Fibroblast of the aortic adventitia (primary cell): ENCODE results near the gene TMEM115. TPM values are rescaled to one million over a fixed set of nuclear protein-coding genes. Genes with fewer than 3 reads are reported as not detected.

Experiments
- DNase-seq: peaks from one replicate; pipeline ENCODE4 v3.0.0-alpha.2; 2010; ENCODE audit warnings: low read depth
- H3K4me3 ChIP-seq: 2 replicates; pipeline ENCODE4 v1.5.1; 2011; ENCODE audit warnings: low read depth, mild to moderate bottlenecking, control low read depth, low read length, moderate library complexity
- total RNA-seq: library from RNA; depleted of rRNA; stranded (reverse); fragments of >200 nt; gene quantifications from 2 replicates; pipeline ENCODE4 v1.2.3, GENCODE V29; 2012; ENCODE audit warnings: low replicate concordance
- TF ChIP-seq, protein P1 (sequence below): IDR thresholded peaks from 2 replicates; pipeline ENCODE4 v1.5.1; 2011; ENCODE audit warnings: mild to moderate bottlenecking, low read length, control low read depth, inconsistent platforms; ENCODE audit not compliant: insufficient read depth

The TMEM115 gene
- total RNA-seq, 1 donor: 47.9 TPM

DNA sequence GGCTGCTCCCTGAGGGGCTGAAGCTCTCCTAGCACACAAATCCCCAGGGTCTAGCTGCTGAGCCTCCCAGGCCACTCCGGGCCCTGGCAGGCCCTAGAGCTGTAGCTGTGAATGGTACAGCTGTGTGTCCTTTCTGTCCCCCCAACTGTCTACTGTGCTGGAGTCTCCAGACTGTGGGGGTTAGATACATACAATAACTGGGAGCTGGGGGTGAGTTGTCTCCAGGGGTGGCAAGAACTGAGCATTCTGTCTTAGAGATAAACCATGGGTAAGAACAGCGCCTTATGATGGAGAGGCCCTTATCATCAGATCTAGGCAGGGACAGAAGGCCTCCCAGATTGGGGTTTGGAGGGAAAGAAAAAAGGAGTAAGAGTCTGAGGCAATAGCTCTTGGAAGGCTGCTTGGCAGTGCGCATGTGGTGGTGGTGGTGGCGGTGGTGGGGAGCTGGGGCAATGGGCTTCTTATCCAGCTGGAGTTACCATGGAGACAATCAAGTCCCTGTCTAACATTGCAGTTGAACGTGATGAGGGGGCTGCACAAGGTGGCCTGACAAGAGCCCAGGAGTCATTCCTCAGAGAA is 5.0 kb downstream of the TMEM115 start:
- TF ChIP-seq, protein P1, sequence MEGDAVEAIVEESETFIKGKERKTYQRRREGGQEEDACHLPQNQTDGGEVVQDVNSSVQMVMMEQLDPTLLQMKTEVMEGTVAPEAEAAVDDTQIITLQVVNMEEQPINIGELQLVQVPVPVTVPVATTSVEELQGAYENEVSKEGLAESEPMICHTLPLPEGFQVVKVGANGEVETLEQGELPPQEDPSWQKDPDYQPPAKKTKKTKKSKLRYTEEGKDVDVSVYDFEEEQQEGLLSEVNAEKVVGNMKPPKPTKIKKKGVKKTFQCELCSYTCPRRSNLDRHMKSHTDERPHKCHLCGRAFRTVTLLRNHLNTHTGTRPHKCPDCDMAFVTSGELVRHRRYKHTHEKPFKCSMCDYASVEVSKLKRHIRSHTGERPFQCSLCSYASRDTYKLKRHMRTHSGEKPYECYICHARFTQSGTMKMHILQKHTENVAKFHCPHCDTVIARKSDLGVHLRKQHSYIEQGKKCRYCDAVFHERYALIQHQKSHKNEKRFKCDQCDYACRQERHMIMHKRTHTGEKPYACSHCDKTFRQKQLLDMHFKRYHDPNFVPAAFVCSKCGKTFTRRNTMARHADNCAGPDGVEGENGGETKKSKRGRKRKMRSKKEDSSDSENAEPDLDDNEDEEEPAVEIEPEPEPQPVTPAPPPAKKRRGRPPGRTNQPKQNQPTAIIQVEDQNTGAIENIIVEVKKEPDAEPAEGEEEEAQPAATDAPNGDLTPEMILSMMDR: no peak
- H3K4me3 ChIP-seq: no peak overlapping the region
- no peak for DNase-seq

DNA sequence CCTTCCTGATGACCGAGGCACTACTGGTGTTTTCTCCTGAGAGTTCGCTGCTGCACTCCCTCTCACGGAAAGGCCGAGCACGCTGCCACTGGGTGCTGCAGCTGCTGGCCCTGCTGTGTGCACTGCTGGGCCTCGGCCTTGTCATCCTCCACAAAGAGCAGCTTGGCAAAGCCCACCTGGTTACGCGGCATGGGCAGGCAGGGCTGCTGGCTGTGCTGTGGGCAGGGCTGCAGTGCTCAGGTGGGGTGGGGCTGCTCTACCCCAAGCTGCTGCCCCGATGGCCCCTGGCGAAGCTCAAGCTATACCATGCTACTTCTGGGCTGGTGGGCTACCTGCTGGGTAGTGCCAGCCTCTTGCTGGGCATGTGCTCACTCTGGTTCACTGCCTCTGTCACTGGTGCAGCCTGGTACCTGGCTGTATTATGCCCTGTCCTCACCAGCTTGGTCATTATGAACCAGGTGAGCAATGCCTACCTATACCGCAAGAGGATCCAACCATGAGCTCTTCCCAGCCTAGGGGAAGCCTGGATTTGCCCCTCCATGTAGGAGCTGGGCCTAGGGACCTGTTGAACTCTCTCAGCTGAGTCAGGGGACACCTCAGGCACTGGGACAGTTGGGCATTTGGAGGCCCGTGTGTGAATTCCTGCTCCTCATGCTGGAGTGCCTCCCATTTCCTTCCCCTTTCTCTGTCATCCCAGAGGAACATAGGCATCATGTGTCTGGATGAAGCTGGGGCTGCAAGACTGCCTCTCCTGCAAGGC is 5.9 kb downstream of the TMEM115 start:
- DNase-seq: no peak
- no peak overlapping the region for H3K4me3 ChIP-seq
- TF ChIP-seq, protein P1: no peak

DNA sequence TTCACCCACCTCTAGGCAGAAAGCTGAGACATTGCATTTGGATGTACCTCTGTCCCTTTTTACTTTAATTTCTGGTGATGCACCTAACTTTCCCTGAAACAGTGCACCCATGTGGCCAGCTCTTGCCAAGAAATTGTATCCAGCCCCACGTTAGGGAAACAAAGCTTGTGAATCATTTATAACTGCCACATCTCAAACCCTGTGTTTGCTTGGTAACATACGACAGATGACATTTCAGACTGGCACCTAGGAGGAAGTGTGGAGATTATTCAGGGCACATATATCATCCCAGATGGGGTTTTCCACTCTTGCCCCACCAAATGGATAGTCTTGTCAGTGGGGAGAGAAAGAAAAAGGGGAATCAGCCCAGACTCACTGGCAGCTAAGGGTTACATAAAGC is 6.5 kb downstream of the TMEM115 start:
- TF ChIP-seq, protein P1: peak; percentile 30
- H3K4me3 ChIP-seq: no peak overlapping the region
- peak; percentile 21 for DNase-seq

DNA sequence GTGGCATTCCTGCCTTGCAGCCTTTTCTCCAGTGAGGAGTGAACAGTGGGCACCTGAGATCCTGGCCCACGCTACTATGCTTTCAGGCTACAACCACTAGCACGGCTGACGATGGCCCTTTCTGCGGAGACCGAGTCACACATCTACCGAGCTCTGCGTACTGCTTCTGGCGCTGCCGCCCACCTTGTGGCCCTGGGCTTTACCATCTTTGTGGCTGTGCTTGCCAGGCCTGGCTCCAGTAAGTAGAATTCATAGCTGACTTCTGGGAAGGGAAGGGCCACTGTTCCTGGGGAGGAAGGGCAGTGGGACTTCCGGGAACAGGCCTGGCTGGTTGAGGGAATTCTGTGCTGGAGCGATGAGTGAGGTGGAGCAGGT is 8.0 kb downstream of the TMEM115 start:
- TF ChIP-seq, protein P1: no peak
- no peak for DNase-seq
- peak overlapping the region; percentile 98 for H3K4me3 ChIP-seq

DNA sequence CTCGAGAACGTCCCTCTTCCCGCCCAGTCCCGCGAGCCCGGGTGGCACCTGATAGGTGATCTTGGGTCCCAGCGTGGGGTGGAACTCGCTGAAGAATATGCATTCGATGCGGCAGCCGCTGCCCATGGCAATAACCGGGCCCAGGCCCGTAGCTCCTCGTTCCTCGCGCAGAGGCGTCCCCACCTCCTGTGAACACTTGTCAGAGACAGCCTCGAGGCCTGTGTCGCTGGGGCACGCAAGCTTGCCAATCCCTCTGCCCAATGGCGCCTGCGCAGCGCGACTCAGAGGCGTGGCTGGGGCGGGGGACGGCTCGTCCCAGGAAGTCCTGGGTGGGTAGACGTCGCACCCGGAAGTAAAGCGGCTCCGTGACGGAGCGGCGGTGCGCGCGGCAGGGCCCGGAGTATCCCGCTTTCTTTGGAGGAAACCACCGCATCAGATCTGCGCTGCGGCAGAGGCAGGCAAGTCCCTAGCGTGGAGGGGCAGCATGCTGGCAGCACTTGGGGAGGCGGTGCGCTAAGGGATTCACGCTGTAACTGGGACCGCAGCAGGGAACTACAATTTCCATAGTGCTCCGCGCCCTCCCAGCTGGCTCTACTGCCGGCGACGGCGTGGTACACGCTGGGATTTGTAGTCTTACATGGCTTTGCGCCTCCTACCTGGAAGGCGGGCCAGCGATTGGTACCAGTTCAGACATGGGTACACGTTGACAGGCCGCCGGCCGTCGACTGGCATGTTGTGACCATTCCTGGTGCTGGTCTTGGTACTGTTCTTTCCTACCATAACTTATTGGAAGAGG is 8.6 kb downstream of the TMEM115 start, which contains the start of the genes CYB561D2 and NPRL2:
CYB561D2 (plus strand) TSS at position 336 of the 796 bp plus-strand sequence. CDS start 572 bp downstream, outside the sequence.
NPRL2 (minus strand) TSS at position 249 of the 796 bp plus-strand sequence; CDS start at position 126, 123 bp downstream.
- H3K4me3 ChIP-seq: peak within 1 kb of the TSS; percentile 98
- DNase-seq: peak; percentile 87
- TF ChIP-seq, protein P1: no peak

DNA sequence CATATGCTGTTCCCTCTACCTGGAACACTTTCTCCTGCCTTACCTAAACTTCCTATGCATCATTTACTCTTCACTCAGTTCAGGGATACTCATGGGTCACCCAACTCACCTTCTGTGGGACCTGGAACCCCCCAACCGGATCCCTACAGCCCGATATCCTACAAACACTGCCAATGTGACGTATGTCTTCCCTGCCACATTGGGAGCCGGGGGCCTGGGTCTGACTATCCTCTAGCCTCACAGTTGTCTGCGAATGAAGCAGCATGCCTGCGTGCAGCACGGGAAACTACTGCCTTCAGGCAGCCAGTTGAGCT is 9.2 kb downstream of the TMEM115 start:
- TF ChIP-seq, protein P1: no peak
- H3K4me3 ChIP-seq: peak overlapping the region; percentile 98
- DNase-seq: no peak
